H1 (cell line): ENCODE data around the gene GABRD. TPM values are rescaled to one million over a fixed set of nuclear protein-coding genes. Genes with fewer than 3 reads are reported as not detected.
A peak's percentile ranks its signal among the peaks of the same experiment; 100 is the strongest.

ENCODE experiments used
- CTCF ChIA-PET: fragments of 300-600 bp; sonication (Branson Sonifier 250); formaldehyde crosslinking; loops from one replicate; lab custom pipeline; 2021; ENCODE audit not compliant: partially characterized antibody; lab: Charles Lee
- POLR2A ChIA-PET: fragments of 300-600 bp; sonication (Branson Sonifier 250); formaldehyde crosslinking; loops from one replicate; lab custom pipeline; 2021; ENCODE audit warnings: inconsistent platforms; ENCODE audit not compliant: partially characterized antibody; lab: Charles Lee
- DNase-seq, 2 experiments: peaks; one replicate each; pipeline versions ENCODE4 v3.0.0 to v3.0.0-alpha.2; 2010 to 2022; ENCODE audit warnings: low spot score in 2 of 2, low read depth in 1 of 2, mixed read lengths in 1 of 2
- FAIRE-seq: peaks from 2 replicates; lab custom pipeline; 2011; peaks lifted over from hg19 to GRCh38; lab: Jason Lieb, UNC
- H2AFZ ChIP-seq: 2 replicates; pipeline ENCODE4 v1.8.1; 2012; ENCODE audit warnings: low read length, inconsistent platforms
- H2AK5ac ChIP-seq: 2 replicates; pipeline ENCODE4 v1.6.1; 2013; ENCODE audit warnings: low read depth, low read length
- H2BK120ac ChIP-seq: replicated peaks from 2 replicates; pipeline ENCODE3; 2013; ENCODE audit warnings: low read depth, low read length, inconsistent platforms
- H2BK12ac ChIP-seq: 2 replicates; pipeline ENCODE4 v1.6.1; 2013; ENCODE audit warnings: low read depth, low read length
- H2BK15ac ChIP-seq: 2 replicates; pipeline ENCODE4 v1.6.1; 2013; ENCODE audit warnings: low read length
- H2BK20ac ChIP-seq: 2 replicates; pipeline ENCODE4 v1.6.1; 2013; ENCODE audit warnings: low read length
- H2BK5ac ChIP-seq: 2 replicates; pipeline ENCODE4 v1.6.1; 2013; ENCODE audit warnings: low read depth, low read length
- H3K14ac ChIP-seq: 2 replicates; pipeline ENCODE4 v1.6.1; 2013; ENCODE audit warnings: inconsistent platforms; ENCODE audit not compliant: insufficient read length
- H3K18ac ChIP-seq: 2 replicates; pipeline ENCODE4 v1.6.1; 2013; ENCODE audit warnings: low read length; ENCODE audit errors: extremely low read depth
- H3K23ac ChIP-seq: 2 replicates; pipeline ENCODE4 v1.6.1; 2013; ENCODE audit warnings: inconsistent platforms; ENCODE audit not compliant: insufficient read length
- H3K23me2 ChIP-seq: 2 replicates; pipeline ENCODE4 v1.6.1; 2013; ENCODE audit warnings: low read depth, low read length
- H3K27ac ChIP-seq: 2 replicates; pipeline ENCODE4 v1.6.1; 2011; ENCODE audit warnings: low read depth, low read length, inconsistent platforms
- H3K27me3 ChIP-seq, 4 experiments: replicated peaks in 1 of 4; 1 replicate in 1 of 4; 2 replicates in 3 of 4; pipeline versions ENCODE4 v1.6.1 to v1.8.1; 2011 to 2013; ENCODE audit warnings: low read length in 3 of 4, mild to moderate bottlenecking in 3 of 4, inconsistent platforms in 2 of 4, mixed read lengths in 2 of 4, moderate library complexity in 1 of 4; ENCODE audit not compliant: control insufficient read depth in 3 of 4, insufficient read depth in 3 of 4; ENCODE audit errors: extremely low read depth in 1 of 4
- H3K36me3 ChIP-seq, 4 experiments: 2 replicates each; pipeline versions ENCODE4 v1.6.1 to v1.8.1; 2011 to 2013; ENCODE audit warnings: mild to moderate bottlenecking in 4 of 4, low read length in 3 of 4, moderate library complexity in 2 of 4, control low read depth in 1 of 4, inconsistent platforms in 1 of 4; ENCODE audit not compliant: insufficient read depth in 4 of 4, control insufficient read depth in 2 of 4
- H3K4ac ChIP-seq: replicated peaks from 2 replicates; pipeline ENCODE3; 2013; ENCODE audit warnings: low read length, low read depth, mixed read lengths, inconsistent platforms; ENCODE audit not compliant: insufficient read length
- H3K4me1 ChIP-seq, 4 experiments: replicated peaks in 1 of 4; 1 replicate in 1 of 4; 2 replicates in 3 of 4; pipeline versions ENCODE4 v1.6.1 to v1.8.1; 2011 to 2013; ENCODE audit warnings: low read length in 3 of 4, inconsistent platforms in 2 of 4, mixed read lengths in 1 of 4; ENCODE audit not compliant: insufficient read depth in 4 of 4, control insufficient read depth in 3 of 4
- H3K4me2 ChIP-seq, 2 experiments: 2 replicates each; pipeline versions ENCODE4 v1.6.1 to v1.8.1; 2011 to 2013; ENCODE audit warnings: low read depth in 2 of 2, low read length in 2 of 2, control low read depth in 1 of 2, inconsistent platforms in 1 of 2, mild to moderate bottlenecking in 1 of 2; ENCODE audit not compliant: insufficient read depth in 1 of 2
- H3K4me3 ChIP-seq, 4 experiments: fragments of 200-600, 300-600 bp in 1 of 4; sonication (generic), shearing (Covaris generic), sonication (Bioruptor Twin) in 1 of 4; 2 replicates each; pipeline versions ENCODE4 v1.5.1 to v1.8.1; 2011 to 2016; ENCODE audit warnings: low read length in 4 of 4, low read depth in 3 of 4, control low read depth in 2 of 4, inconsistent platforms in 2 of 4, mild to moderate bottlenecking in 2 of 4, mixed read lengths in 1 of 4, moderate library complexity in 1 of 4; ENCODE audit not compliant: insufficient read depth in 2 of 4; ENCODE audit errors: extremely low read depth in 1 of 4
- H3K56ac ChIP-seq: replicated peaks from 2 replicates; pipeline ENCODE3; 2013; ENCODE audit warnings: low read depth, mild to moderate bottlenecking, mixed read lengths, low read length, inconsistent platforms; ENCODE audit not compliant: insufficient read length
- H3K79me1 ChIP-seq: 2 replicates; pipeline ENCODE4 v1.6.1; 2013; ENCODE audit warnings: low read depth, low read length, control low read depth
- H3K79me2 ChIP-seq, 2 experiments: 2 replicates each; pipeline versions ENCODE4 v1.6.1 to v1.8.1; 2012 to 2013; ENCODE audit warnings: low read length in 2 of 2, mild to moderate bottlenecking in 2 of 2, inconsistent platforms in 1 of 2; ENCODE audit not compliant: insufficient read depth in 2 of 2, control insufficient read depth in 1 of 2
- H3K9ac ChIP-seq, 4 experiments: replicated peaks in 1 of 4; 1 replicate in 1 of 4; 2 replicates in 3 of 4; pipeline versions ENCODE4 v1.6.1 to v1.8.1; 2011 to 2013; ENCODE audit warnings: low read depth in 3 of 4, low read length in 3 of 4, control low read depth in 2 of 4, mild to moderate bottlenecking in 2 of 4, moderate library complexity in 2 of 4, inconsistent platforms in 1 of 4; ENCODE audit errors: extremely low read depth in 1 of 4
- H3K9me3 ChIP-seq, 2 experiments: 2 replicates each; pipeline versions ENCODE4 v1.6.1 to v1.8.1; 2012 to 2013; ENCODE audit warnings: mild to moderate bottlenecking in 2 of 2, moderate library complexity in 2 of 2, control low read depth in 1 of 2, inconsistent platforms in 1 of 2, low read depth in 1 of 2, low read length in 1 of 2, mixed read lengths in 1 of 2; ENCODE audit not compliant: insufficient read depth in 2 of 2
- H4K20me1 ChIP-seq, 2 experiments: replicated peaks in 1 of 2; 2 replicates each; pipeline versions ENCODE3 to v1.8.1; 2011 to 2013; ENCODE audit warnings: inconsistent platforms in 2 of 2, low read length in 2 of 2, mild to moderate bottlenecking in 1 of 2; ENCODE audit not compliant: insufficient read depth in 2 of 2, control insufficient read depth in 1 of 2
- H4K5ac ChIP-seq: 2 replicates; pipeline ENCODE4 v1.6.1; 2013; ENCODE audit warnings: low read length, low read depth, mixed read lengths, inconsistent platforms; ENCODE audit not compliant: insufficient read length
- H4K8ac ChIP-seq: 2 replicates; pipeline ENCODE4 v1.8.0; 2013; ENCODE audit warnings: mild to moderate bottlenecking, moderate library complexity, low read length, inconsistent platforms; ENCODE audit not compliant: insufficient read depth; ENCODE audit errors: extremely low read depth
- H4K91ac ChIP-seq: replicated peaks from 2 replicates; pipeline ENCODE3; 2013; ENCODE audit warnings: low read length, mixed read lengths, inconsistent platforms; ENCODE audit not compliant: insufficient read length
- CHD1 ChIP-seq: IDR thresholded peaks from 2 replicates; pipeline ENCODE4 v1.6.1; 2012; ENCODE audit warnings: low read depth, low read length, improper control_type of control experiment
- JUND ChIP-seq: IDR thresholded peaks from 2 replicates; pipeline ENCODE4 v1.6.1; 2011; ENCODE audit warnings: mild to moderate bottlenecking, improper control_type of control experiment, low read length
- NANOG ChIP-seq: IDR thresholded peaks from 2 replicates; pipeline ENCODE4 v1.6.1; 2011; ENCODE audit warnings: low read length, low read depth, mild to moderate bottlenecking, inconsistent platforms; ENCODE audit not compliant: insufficient read depth, poor library complexity, severe bottlenecking
- SIX5 ChIP-seq: IDR thresholded peaks from 2 replicates; pipeline ENCODE4 v1.6.1; 2011; ENCODE audit warnings: mild to moderate bottlenecking, low read depth, low read length
- TAF1 ChIP-seq: IDR thresholded peaks from 2 replicates; pipeline ENCODE4 v1.6.1; 2011; ENCODE audit warnings: mild to moderate bottlenecking, low read depth, low read length
- ZNF274 ChIP-seq: IDR thresholded peaks from 2 replicates; pipeline ENCODE4 v1.7.0; 2012; ENCODE audit warnings: low read length, borderline replicate concordance; ENCODE audit errors: extremely low read depth
- WGBS, 2 experiments: shearing (Covaris generic) in 1 of 2; methylation state at CpG; one replicate each; pipeline versions ENCODE4 v1.1.6 to v1.1.7; 2013 to 2015; ENCODE audit warnings: low lambda C conversion rate in 2 of 2, mixed read lengths in 2 of 2, inconsistent platforms in 1 of 2, low coverage in 1 of 2, missing lambda C conversion rate in 1 of 2; ENCODE audit not compliant: insufficient replicate concordance in 2 of 2, insufficient coverage in 1 of 2, insufficient read length in 1 of 2; ENCODE audit errors: extremely low coverage in 1 of 2, missing lambda C conversion rate in 1 of 2; 5-methylcytosine and 5-hydroxymethylcytosine counted together
- polyA plus RNA-seq, 7 experiments: library from polyadenylated mRNA; depleted of rRNA in 3 of 7; stranded (reverse) in 5 of 7; unstranded in 2 of 7; fragments of >200 nt in 5 of 7; fragments of 200-250 nt in 2 of 7; gene quantifications; 1 replicate in 5 of 7; 2 replicates in 1 of 7; 4 replicates in 1 of 7; pipeline versions ENCODE4 v1.2.1 to v1.2.3, GENCODE V29; 2011 to 2013; ENCODE audit warnings: missing spikeins in 2 of 7, mixed read lengths in 2 of 7
- total RNA-seq: library from RNA; stranded (reverse); fragmentation: NEBNext Ultra II Directional; extraction: Animal tissue kit (Norgen Biotek cat#: 25700); gene quantifications from 2 replicates; pipeline ENCODE4 v1.2.1, GENCODE V29; 2021

GABRD gene
- total and polyA plus RNA-seq, 2 of the 8 experiments (the other 6 are each of a cell fraction or from before 2014, with no cell fraction given): 1.8 to 3.0 TPM

DNA sequence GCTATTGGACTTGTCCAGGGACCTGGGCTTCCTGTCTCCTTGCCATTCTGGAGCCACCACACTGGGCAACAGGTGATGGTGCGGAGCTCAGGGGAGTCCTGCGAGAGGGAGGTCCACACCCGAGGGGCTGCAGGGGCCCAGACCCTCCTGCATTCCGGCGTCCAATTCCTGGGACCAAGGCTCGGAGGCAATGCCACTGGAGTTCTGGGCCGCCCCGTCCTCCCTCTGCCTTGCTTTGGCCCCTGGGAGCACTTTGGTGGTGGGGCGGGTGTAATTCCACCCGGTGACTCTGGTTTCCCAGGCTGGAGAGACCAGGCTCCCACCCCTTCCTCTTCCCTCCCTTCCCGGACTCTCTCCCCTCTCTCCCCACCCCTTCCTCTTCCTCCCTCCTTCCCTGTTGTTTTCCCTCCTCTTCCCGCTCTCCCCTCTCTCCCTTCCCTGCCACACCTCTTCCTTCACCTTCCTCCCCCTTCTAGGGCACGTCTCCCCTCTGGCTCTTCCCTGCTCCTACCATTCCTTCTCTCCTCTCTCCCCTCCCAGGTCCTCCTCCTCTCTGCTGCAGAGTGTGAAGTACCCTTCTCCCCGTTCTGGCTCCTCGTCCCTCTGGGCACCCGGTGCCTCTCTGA, 33.0 kb downstream of the GABRD start:
- H3K23me2 ChIP-seq: peaks cover 8% of the 10 kb centered on the region
- no peak overlapping the region for H3K14ac ChIP-seq
- peaks cover 0 to 20% (median 15%) of the 10 kb centered on the region in 4 experiments; a peak in 6 of 7 replicates for H3K4me1 ChIP-seq
- H3K79me1 ChIP-seq: peaks cover 13% of the 10 kb centered on the region
- no peak for DNase-seq
- ChIA-PET CTCF (interaction anchor here (0.6 to 1.1 kb wide), 3 partner anchors 8 to 144 kb away, joined by 3 to 5 read pairs (median 3); no protein-coding TSS in a partner anchor), POLR2A (no interaction called here)
- H3K9ac ChIP-seq: no peak overlapping the region
- no peak overlapping the region for H2BK5ac ChIP-seq
- 84% methylated on average over 10 of the region's 16 CpGs; no CpG with 5 or more reads in 1 of the 2 experiments for WGBS, 2 experiments
- no peak for TF ChIP-seq CHD1
- TF ChIP-seq JUND: no peak
- TF ChIP-seq NANOG: no peak
- TF ChIP-seq SIX5: no peak
- TF ChIP-seq TAF1: no peak
- no peak for TF ChIP-seq ZNF274
- H2AFZ ChIP-seq: no peak overlapping the region
- H4K5ac ChIP-seq: no peak overlapping the region
- H3K56ac ChIP-seq: no peak overlapping the region
- H2BK12ac ChIP-seq: no peak overlapping the region
- no peak overlapping the region for H2BK15ac ChIP-seq
- no peak overlapping the region for H4K91ac ChIP-seq
- H3K23ac ChIP-seq: no peak overlapping the region
- no peak overlapping the region for H4K8ac ChIP-seq
- H3K36me3 ChIP-seq: peaks cover 2 to 12% (median 9%) of the 10 kb centered on the region in 4 experiments; a peak in 5 of 8 replicates
- no peak overlapping the region for H2AK5ac ChIP-seq
- no peak overlapping the region for H3K18ac ChIP-seq
- H3K4me3 ChIP-seq: peak overlapping the region in 1 of 4 experiments; percentile 79; a peak in 1 of 8 replicates
- H3K27ac ChIP-seq: no peak overlapping the region
- peak overlapping the region; percentile 62 to 82; a peak in 1 of 4 replicates for H3K4me2 ChIP-seq
- H3K4ac ChIP-seq: no peak overlapping the region
- H3K9me3 ChIP-seq: no peaks in the 10 kb centered on the region
- FAIRE-seq: no peak
- no peak overlapping the region for H2BK20ac ChIP-seq
- H2BK120ac ChIP-seq: no peak overlapping the region
- H3K79me2 ChIP-seq: peaks cover 0 to 26% of the 10 kb centered on the region in 2 experiments; a peak in 2 of 4 replicates
- no peaks in the 10 kb centered on the region; a peak in 1 of 7 replicates for H3K27me3 ChIP-seq
- peaks cover 11 to 16% of the 10 kb centered on the region in 2 experiments for H4K20me1 ChIP-seq
